SK-N-SH (cell line): ENCODE results near the gene CUX1. TPM values are rescaled to one million over a fixed set of nuclear protein-coding genes. Genes with fewer than 3 reads are reported as not detected.

Source experiments
- CTCF ChIA-PET: fragments of 300-600, 350-600 bp; formaldehyde crosslinking; extraction: SDS; loops from one replicate; lab custom pipeline; 2021; lab: Yijun Ruan, JAX
- POLR2A ChIA-PET: fragments of 350-600 bp; sonication (Branson Sonifier 250); formaldehyde crosslinking; extraction: SDS; loops from one replicate; lab custom pipeline; 2020; ENCODE audit warnings: antibody characterized with exemption, inconsistent platforms; lab: Yijun Ruan, JAX
- DNase-seq: peaks from one replicate; pipeline ENCODE4 v3.0.0; 2012
- H2AFZ ChIP-seq: fragments of 200-600 bp; sonication (generic); 2 replicates; pipeline ENCODE4 v1.8.1; 2016; ENCODE audit warnings: antibody characterized with exemption, mild to moderate bottlenecking, low read depth
- H3F3A ChIP-seq: fragments of 200-600 bp; sonication (generic); replicated peaks from 2 replicates; pipeline ENCODE3; 2016; ENCODE audit warnings: antibody characterized with exemption, mild to moderate bottlenecking; ENCODE audit not compliant: insufficient read depth
- H3K27ac ChIP-seq, 2 experiments: fragments of 200-500 bp in 1 of 2; fragments of 200-600 bp in 1 of 2; sonication (Bioruptor generic) in 1 of 2; sonication (generic), shearing (Covaris generic) in 1 of 2; 2 replicates each; pipeline versions ENCODE4 v1.5.1 to v1.6.1; 2014 to 2016; ENCODE audit warnings: low read depth in 2 of 2, inconsistent platforms in 1 of 2, low read length in 1 of 2, mild to moderate bottlenecking in 1 of 2, mixed read lengths in 1 of 2
- H3K27me3 ChIP-seq: fragments of 200-600 bp; sonication (generic), shearing (Covaris generic); 2 replicates; pipeline ENCODE4 v1.6.1; 2016; ENCODE audit warnings: mixed run types; ENCODE audit not compliant: insufficient read depth
- H3K36me3 ChIP-seq, 2 experiments: fragments of 200-500 bp in 1 of 2; fragments of 200-600 bp in 1 of 2; sonication (Bioruptor generic) in 1 of 2; sonication (generic) in 1 of 2; replicated peaks in 1 of 2; 2 replicates each; pipeline versions ENCODE3 to v1.5.1; 2014 to 2016; ENCODE audit warnings: low read length in 1 of 2, mild to moderate bottlenecking in 1 of 2; ENCODE audit not compliant: insufficient read depth in 2 of 2, control insufficient read depth in 1 of 2
- H3K4me1 ChIP-seq, 2 experiments: fragments of 200-500 bp in 1 of 2; fragments of 200-600 bp in 1 of 2; sonication (Bioruptor generic) in 1 of 2; sonication (generic), shearing (Covaris generic) in 1 of 2; 2 replicates each; pipeline versions ENCODE4 v1.5.1 to v1.6.1; 2014 to 2016; ENCODE audit warnings: low read depth in 1 of 2, low read length in 1 of 2, mixed run types in 1 of 2; ENCODE audit not compliant: insufficient read depth in 2 of 2, control insufficient read depth in 1 of 2
- H3K4me2 ChIP-seq: fragments of 200-600 bp; sonication (generic), shearing (Covaris generic); 2 replicates; pipeline ENCODE4 v1.6.1; 2017; ENCODE audit warnings: mixed run types
- H3K4me3 ChIP-seq, 2 experiments: fragments of 200-500 bp in 1 of 2; fragments of 200-600 bp in 1 of 2; sonication (Bioruptor generic) in 1 of 2; sonication (generic), shearing (Covaris generic) in 1 of 2; 2 replicates each; pipeline versions ENCODE4 v1.5.1 to v1.8.1; 2014 to 2016; ENCODE audit warnings: low read depth in 2 of 2, inconsistent platforms in 1 of 2, low read length in 1 of 2, mild to moderate bottlenecking in 1 of 2, mixed read lengths in 1 of 2, moderate library complexity in 1 of 2
- H3K79me2 ChIP-seq: fragments of 200-600 bp; sonication (generic); 2 replicates; pipeline ENCODE4 v1.8.1; 2017; ENCODE audit warnings: mild to moderate bottlenecking; ENCODE audit not compliant: insufficient read depth
- H3K9ac ChIP-seq: fragments of 200-600 bp; sonication (generic); 2 replicates; pipeline ENCODE4 v1.6.1; 2017; ENCODE audit warnings: mixed run types
- H3K9me2 ChIP-seq: fragments of 200-600 bp; sonication (generic); 2 replicates; pipeline ENCODE4 v1.6.1; 2017; ENCODE audit warnings: mixed run types
- H3K9me3 ChIP-seq: fragments of 200-600 bp; sonication (generic); 2 replicates; pipeline ENCODE4 v1.6.1; 2017; ENCODE audit warnings: mixed run types, mild to moderate bottlenecking, moderate library complexity
- H4K20me1 ChIP-seq: fragments of 200-600 bp; sonication (generic); 2 replicates; pipeline ENCODE4 v1.6.1; 2017; ENCODE audit warnings: mild to moderate bottlenecking, mixed run types; ENCODE audit not compliant: insufficient read depth
- ELF1 ChIP-seq: IDR thresholded peaks from 2 replicates; pipeline ENCODE4 v1.4.0; 2012
- FOXJ3 ChIP-seq: sonication (generic); formaldehyde crosslinking; IDR thresholded peaks from 2 replicates; pipeline ENCODE4 v1.5.1; 2020; ENCODE audit warnings: mild to moderate bottlenecking, missing genetic modification reagents
- GATA2 ChIP-seq: sonication (generic); formaldehyde crosslinking; IDR thresholded peaks from 2 replicates; pipeline ENCODE4 v1.5.0; 2020; ENCODE audit warnings: mild to moderate bottlenecking, missing genetic modification reagents
- MEF2A ChIP-seq: IDR thresholded peaks from 2 replicates; pipeline ENCODE4 v1.4.0; 2012; ENCODE audit warnings: low read depth, borderline replicate concordance
- MXI1 ChIP-seq: IDR thresholded peaks from 2 replicates; pipeline ENCODE4 v1.6.1; 2012; ENCODE audit warnings: mild to moderate bottlenecking, low read depth, low read length, improper control_type of control experiment
- NFIC ChIP-seq: IDR thresholded peaks from 2 replicates; pipeline ENCODE4 v1.4.0; 2012; ENCODE audit warnings: borderline replicate concordance
- RAD21 ChIP-seq: IDR thresholded peaks from 2 replicates; pipeline ENCODE4 v1.6.1; 2012; ENCODE audit warnings: mild to moderate bottlenecking, low read length
- RFX5 ChIP-seq: IDR thresholded peaks from 2 replicates; pipeline ENCODE4 v1.6.1; 2012; ENCODE audit warnings: mild to moderate bottlenecking, improper control_type of control experiment, low read length
- TCF12 ChIP-seq: IDR thresholded peaks from 2 replicates; pipeline ENCODE4 v1.4.0; 2012
- YY1 ChIP-seq: IDR thresholded peaks from 2 replicates; pipeline ENCODE4 v1.4.0; 2012; ENCODE audit warnings: low read depth, mild to moderate bottlenecking
- WGBS: methylation state at CpG from one replicate; pipeline ENCODE4 v1.1.6; 2017; ENCODE audit warnings: low lambda C conversion rate; 5-methylcytosine and 5-hydroxymethylcytosine counted together
- polyA plus RNA-seq, 3 experiments: library from polyadenylated mRNA; depleted of rRNA; stranded (reverse); fragments of >200 nt; gene quantifications; 2 replicates each; pipeline ENCODE4 v1.2.3, GENCODE V29; 2012
- TF ChIP-seq, protein P1 (sequence below): fragments of 200-600 bp; sonication (generic); IDR thresholded peaks from 2 replicates; pipeline ENCODE4 v1.6.1; 2017; ENCODE audit warnings: antibody characterized with exemption, mild to moderate bottlenecking, moderate library complexity
- TF ChIP-seq, protein P2 (sequence below): IDR thresholded peaks from 2 replicates; pipeline ENCODE4; 2012
- TF ChIP-seq, protein P3 (sequence below): IDR thresholded peaks from 2 replicates; pipeline ENCODE4 v1.6.1; 2012; ENCODE audit warnings: mild to moderate bottlenecking, low read depth, low read length, moderate library complexity

Gene CUX1
- polyA plus RNA-seq, 1 of the 3 experiments (the other 2 are of a cell fraction), result 68.6 TPM

DNA sequence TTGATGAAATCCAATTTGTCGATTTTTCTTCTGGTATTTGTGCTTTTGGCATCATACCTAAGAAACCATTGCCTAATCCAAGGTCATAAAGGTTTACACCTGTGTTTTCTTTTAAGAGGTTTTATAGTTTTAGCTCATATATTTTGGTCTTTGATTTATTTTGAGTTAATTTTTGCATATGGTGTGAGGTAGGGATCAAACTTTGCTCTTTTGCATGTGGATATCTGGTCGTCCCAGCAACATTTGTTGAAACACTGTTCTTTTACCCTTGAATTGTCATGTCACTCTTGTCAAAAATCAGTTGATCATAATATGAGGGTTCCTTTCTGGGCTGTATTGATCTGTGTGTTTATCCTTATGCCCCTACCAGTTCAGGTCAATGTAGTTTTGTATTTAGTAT, 236.7 kb downstream of the CUX1 start:
- no peak overlapping the region for H3K9ac ChIP-seq
- CTCF ChIA-PET, result interaction anchor here (0.6 to 1.6 kb wide), 2 partner anchors 8 to 160 kb away, joined by 3 read pairs; no protein-coding TSS in a partner anchor
- no peak overlapping the region for H3K4me3 ChIP-seq
- no peak for DNase-seq
- H3K79me2 ChIP-seq, result peaks cover 7% of the 10 kb centered on the region; the same call in 1 of the 2 replicates
- H3K27me3 ChIP-seq, result no peaks in the 10 kb centered on the region
- POLR2A ChIA-PET, result no interaction called here
- H2AFZ ChIP-seq, result no peak overlapping the region
- no peaks in the 10 kb centered on the region for H3F3A ChIP-seq
- H3K9me2 ChIP-seq, result no peaks in the 10 kb centered on the region
- no peak overlapping the region for H3K4me2 ChIP-seq
- peaks cover 0 to 17% of the 10 kb centered on the region in 2 experiments for H3K36me3 ChIP-seq
- TF ChIP-seq RAD21, result no peak
- TF ChIP-seq FOXJ3 (CRISPR knock-in tag), result no peak
- TF ChIP-seq ELF1, result no peak
- TF ChIP-seq, protein P1, sequence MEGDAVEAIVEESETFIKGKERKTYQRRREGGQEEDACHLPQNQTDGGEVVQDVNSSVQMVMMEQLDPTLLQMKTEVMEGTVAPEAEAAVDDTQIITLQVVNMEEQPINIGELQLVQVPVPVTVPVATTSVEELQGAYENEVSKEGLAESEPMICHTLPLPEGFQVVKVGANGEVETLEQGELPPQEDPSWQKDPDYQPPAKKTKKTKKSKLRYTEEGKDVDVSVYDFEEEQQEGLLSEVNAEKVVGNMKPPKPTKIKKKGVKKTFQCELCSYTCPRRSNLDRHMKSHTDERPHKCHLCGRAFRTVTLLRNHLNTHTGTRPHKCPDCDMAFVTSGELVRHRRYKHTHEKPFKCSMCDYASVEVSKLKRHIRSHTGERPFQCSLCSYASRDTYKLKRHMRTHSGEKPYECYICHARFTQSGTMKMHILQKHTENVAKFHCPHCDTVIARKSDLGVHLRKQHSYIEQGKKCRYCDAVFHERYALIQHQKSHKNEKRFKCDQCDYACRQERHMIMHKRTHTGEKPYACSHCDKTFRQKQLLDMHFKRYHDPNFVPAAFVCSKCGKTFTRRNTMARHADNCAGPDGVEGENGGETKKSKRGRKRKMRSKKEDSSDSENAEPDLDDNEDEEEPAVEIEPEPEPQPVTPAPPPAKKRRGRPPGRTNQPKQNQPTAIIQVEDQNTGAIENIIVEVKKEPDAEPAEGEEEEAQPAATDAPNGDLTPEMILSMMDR, result no peak
- TF ChIP-seq TCF12, result no peak
- TF ChIP-seq, protein P2, sequence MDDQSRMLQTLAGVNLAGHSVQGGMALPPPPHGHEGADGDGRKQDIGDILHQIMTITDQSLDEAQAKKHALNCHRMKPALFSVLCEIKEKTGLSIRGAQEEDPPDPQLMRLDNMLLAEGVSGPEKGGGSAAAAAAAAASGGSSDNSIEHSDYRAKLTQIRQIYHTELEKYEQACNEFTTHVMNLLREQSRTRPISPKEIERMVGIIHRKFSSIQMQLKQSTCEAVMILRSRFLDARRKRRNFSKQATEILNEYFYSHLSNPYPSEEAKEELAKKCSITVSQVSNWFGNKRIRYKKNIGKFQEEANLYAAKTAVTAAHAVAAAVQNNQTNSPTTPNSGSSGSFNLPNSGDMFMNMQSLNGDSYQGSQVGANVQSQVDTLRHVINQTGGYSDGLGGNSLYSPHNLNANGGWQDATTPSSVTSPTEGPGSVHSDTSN, result no peak
- no peak for TF ChIP-seq NFIC
- no peak for TF ChIP-seq YY1
- TF ChIP-seq RFX5, result no peak
- no peak for TF ChIP-seq MXI1
- TF ChIP-seq, protein P3, sequence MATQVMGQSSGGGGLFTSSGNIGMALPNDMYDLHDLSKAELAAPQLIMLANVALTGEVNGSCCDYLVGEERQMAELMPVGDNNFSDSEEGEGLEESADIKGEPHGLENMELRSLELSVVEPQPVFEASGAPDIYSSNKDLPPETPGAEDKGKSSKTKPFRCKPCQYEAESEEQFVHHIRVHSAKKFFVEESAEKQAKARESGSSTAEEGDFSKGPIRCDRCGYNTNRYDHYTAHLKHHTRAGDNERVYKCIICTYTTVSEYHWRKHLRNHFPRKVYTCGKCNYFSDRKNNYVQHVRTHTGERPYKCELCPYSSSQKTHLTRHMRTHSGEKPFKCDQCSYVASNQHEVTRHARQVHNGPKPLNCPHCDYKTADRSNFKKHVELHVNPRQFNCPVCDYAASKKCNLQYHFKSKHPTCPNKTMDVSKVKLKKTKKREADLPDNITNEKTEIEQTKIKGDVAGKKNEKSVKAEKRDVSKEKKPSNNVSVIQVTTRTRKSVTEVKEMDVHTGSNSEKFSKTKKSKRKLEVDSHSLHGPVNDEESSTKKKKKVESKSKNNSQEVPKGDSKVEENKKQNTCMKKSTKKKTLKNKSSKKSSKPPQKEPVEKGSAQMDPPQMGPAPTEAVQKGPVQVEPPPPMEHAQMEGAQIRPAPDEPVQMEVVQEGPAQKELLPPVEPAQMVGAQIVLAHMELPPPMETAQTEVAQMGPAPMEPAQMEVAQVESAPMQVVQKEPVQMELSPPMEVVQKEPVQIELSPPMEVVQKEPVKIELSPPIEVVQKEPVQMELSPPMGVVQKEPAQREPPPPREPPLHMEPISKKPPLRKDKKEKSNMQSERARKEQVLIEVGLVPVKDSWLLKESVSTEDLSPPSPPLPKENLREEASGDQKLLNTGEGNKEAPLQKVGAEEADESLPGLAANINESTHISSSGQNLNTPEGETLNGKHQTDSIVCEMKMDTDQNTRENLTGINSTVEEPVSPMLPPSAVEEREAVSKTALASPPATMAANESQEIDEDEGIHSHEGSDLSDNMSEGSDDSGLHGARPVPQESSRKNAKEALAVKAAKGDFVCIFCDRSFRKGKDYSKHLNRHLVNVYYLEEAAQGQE, result no peak
- TF ChIP-seq MEF2A, result no peak
- no peak for TF ChIP-seq GATA2
- TF ChIP-seq, all 33 proteins: peak for 0
- peaks cover 12% of the 10 kb centered on the region; the same call in 1 of the 2 replicates for H3K9me3 ChIP-seq
- no peak overlapping the region for H3K27ac ChIP-seq
- H3K4me1 ChIP-seq, result no peaks in the 10 kb centered on the region; a peak in 1 of 4 replicates
- 94% methylated on average over 2 of the region's 2 CpGs for WGBS
- H4K20me1 ChIP-seq, result no peaks in the 10 kb centered on the region
